Type B pancreatic cell (in vitro differentiated cells): ENCODE data around the gene STK17A. TPM values are rescaled to one million over a fixed set of nuclear protein-coding genes. Genes with fewer than 3 reads are reported as not detected.
A peak's percentile ranks its signal among the peaks of the same experiment; 100 is the strongest.

Experiments
- DNase-seq: peaks from one replicate; pipeline ENCODE4 v3.0.0; 2021; ENCODE audit warnings: mixed read lengths; ENCODE audit not compliant: unreplicated experiment; ENCODE audit errors: extremely low spot score
- H3K27ac Mint-ChIP-seq: 2 replicates; pipeline ENCODE4 v1.8.0; 2021; ENCODE audit warnings: mild to moderate bottlenecking, mixed read lengths
- H3K27me3 Mint-ChIP-seq: 2 replicates; pipeline ENCODE4 v1.8.0; 2021; ENCODE audit warnings: mixed read lengths
- H3K36me3 Mint-ChIP-seq: 2 replicates; pipeline ENCODE4 v1.8.0; 2021; ENCODE audit warnings: mixed read lengths
- H3K4me1 Mint-ChIP-seq: one replicate; pipeline ENCODE4 v1.8.0; 2021; ENCODE audit warnings: mixed read lengths; ENCODE audit not compliant: unreplicated experiment
- H3K4me3 Mint-ChIP-seq: 2 replicates; pipeline ENCODE4 v1.8.0; 2021; ENCODE audit warnings: mild to moderate bottlenecking, mixed read lengths
- H3K9me3 Mint-ChIP-seq: 2 replicates; pipeline ENCODE4 v1.8.0; 2021; ENCODE audit warnings: mixed read lengths
- CTCF ChIP-seq: fragments of 200-600 bp; sonication (generic); conservative IDR thresholded peaks from 2 replicates; pipeline ENCODE4 v1.5.0; 2021; ENCODE audit warnings: antibody characterized with exemption, mild to moderate bottlenecking
- total RNA-seq: library from RNA; stranded (reverse); gene quantifications from 2 replicates; pipeline ENCODE4 v1.2.1, GENCODE V29; 2021; ENCODE audit warnings: low replicate concordance

STK17A gene
- total RNA-seq, 1 donor from 2014 or later: 11.0 TPM

DNA sequence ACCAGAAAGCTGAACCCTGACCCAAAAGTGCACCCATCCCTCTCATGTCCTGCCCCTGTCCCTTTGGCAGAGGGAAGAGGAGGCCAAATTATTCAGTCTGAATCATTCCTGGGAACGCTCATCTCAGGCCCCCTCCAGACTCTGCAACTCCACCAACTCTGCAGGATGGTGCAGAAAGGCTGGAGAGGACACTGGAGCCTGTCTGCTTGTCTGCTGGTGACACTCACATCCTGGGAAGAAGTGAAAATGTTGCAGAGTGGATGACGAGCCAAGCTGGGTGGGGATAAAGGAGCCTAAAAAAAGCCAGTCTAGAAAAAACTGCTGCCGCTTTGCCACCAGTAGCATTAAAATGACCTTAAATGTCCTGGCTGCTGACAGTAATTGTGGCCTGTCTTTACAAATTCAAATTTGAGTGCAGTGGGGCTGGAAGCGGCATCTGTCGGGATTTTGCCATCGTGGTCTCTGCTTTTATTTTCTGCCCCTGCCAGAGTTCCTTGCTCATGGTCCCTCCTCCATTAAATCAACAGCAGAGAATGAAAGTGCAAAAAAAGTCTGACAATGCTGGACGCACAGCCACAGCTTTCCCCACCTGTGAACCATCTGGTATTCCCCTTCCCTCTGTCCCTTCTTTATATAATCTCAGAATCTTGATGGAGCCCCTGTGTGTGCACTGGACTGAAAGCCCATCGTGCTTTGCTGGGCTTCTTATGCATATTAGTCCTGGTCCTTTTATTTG lies 63.9 kb downstream of the STK17A start:
- Mint-ChIP-seq H3K9me3 (no peaks in the 10 kb centered on the region), H3K4me3 (peak overlapping the region; percentile 41), H3K27me3 (no peaks in the 10 kb centered on the region), H3K27ac (peak overlapping the region; percentile 75), H3K4me1 (peaks cover 30% of the 10 kb centered on the region), H3K36me3 (peaks cover 45% of the 10 kb centered on the region)
- TF ChIP-seq CTCF: no peak
- DNase-seq: no peak

DNA sequence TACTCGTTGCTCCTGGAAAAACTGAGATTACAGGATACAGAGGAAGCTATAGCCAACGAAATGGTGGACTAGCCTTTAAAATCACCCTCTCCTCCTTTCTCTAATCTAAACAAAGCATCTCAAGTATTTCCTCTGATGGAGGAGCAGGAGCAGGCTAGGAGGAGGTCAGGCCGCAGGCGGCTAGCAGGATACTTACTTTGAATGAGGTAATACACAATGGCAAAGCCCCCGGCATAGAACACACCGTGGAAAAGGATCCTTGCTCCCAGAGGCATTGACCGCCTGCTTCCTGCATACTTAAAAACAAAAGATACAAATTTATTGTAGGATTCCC lies 64.4 kb downstream of the STK17A start:
- peak overlapping the region; percentile 75 for H3K27ac Mint-ChIP-seq
- peak overlapping the region; percentile 41 for H3K4me3 Mint-ChIP-seq
- DNase-seq: no peak
- peaks cover 47% of the 10 kb centered on the region for H3K36me3 Mint-ChIP-seq
- H3K27me3 Mint-ChIP-seq: no peaks in the 10 kb centered on the region
- no peak for TF ChIP-seq CTCF
- H3K4me1 Mint-ChIP-seq: peaks cover 30% of the 10 kb centered on the region
- no peaks in the 10 kb centered on the region for H3K9me3 Mint-ChIP-seq

GRCh38 chr7:43647673-43648472 lies 65.0 kb downstream of the STK17A start:
- peak overlapping the region; percentile 75 for H3K27ac Mint-ChIP-seq
- peaks cover 30% of the 10 kb centered on the region for H3K4me1 Mint-ChIP-seq
- no peaks in the 10 kb centered on the region for H3K9me3 Mint-ChIP-seq
- no peaks in the 10 kb centered on the region for H3K27me3 Mint-ChIP-seq
- DNase-seq: no peak
- TF ChIP-seq CTCF: no peak
- no peak overlapping the region for H3K4me3 Mint-ChIP-seq
- H3K36me3 Mint-ChIP-seq: peaks cover 44% of the 10 kb centered on the region

DNA sequence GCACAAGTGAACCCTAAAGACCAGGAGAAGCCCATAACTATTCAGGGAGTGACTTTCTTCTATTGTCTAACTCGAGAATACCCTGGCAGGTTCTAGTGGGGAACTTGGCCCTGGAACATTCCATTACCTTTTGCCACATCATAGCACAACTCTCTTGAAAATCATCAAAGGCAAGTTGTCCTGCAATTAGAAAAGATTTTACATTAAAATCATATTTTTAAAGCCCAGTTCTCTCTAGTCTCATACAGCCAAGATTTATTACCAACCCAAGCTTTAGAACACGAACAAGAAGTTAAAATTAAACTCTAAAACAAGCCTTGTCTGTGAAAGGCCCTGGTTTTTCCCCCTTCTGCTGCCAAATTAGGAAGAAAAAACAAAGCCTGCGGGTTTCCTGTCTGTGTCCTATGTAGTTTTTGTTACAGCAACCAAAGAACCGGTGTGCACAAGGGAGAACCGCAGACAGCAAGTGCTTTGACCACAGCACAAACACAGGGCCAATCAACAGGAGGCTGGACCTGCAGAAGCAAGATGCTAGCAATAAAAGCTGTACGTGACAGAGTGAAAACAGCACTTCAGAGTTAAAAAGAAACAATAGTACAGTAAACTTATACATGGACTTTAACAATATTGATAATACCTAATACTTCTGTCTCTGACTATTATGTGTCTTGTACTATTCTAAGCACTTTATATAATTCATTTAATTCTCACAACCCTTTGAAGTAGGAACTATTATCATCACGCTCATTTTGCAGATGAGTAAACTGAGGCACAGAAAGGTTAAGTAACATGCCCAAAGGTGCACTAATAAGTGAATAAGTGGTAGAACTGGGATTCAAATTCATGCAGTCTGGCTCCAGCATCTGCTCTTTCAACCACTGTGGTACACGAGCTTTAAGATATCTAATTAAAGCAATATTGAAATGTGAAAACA lies 65.8 kb downstream of the STK17A start:
- Mint-ChIP-seq H3K4me1 (peaks cover 30% of the 10 kb centered on the region), H3K36me3 (peaks cover 40% of the 10 kb centered on the region), H3K27me3 (no peaks in the 10 kb centered on the region)

More for the DNA sequence above, 65.8 kb downstream of the STK17A start:
- Mint-ChIP-seq H3K27ac (peak overlapping the region; percentile 75), H3K4me3 (no peak overlapping the region), H3K9me3 (no peaks in the 10 kb centered on the region)
- no peak for TF ChIP-seq CTCF
- no peak for DNase-seq
